ENCODE data around the gene ITGAD. TPM values are rescaled to one million over a fixed set of nuclear protein-coding genes. Genes with fewer than 3 reads are reported as not detected.
"Not testable (repeated sequence)": the region's sequence is repeated elsewhere in the genome, so short reads cannot be mapped to it uniquely, and the experiment has no call there.

ITGAD gene
- polyA plus RNA-seq, 1 donor, result 0.45 TPM

DNA sequence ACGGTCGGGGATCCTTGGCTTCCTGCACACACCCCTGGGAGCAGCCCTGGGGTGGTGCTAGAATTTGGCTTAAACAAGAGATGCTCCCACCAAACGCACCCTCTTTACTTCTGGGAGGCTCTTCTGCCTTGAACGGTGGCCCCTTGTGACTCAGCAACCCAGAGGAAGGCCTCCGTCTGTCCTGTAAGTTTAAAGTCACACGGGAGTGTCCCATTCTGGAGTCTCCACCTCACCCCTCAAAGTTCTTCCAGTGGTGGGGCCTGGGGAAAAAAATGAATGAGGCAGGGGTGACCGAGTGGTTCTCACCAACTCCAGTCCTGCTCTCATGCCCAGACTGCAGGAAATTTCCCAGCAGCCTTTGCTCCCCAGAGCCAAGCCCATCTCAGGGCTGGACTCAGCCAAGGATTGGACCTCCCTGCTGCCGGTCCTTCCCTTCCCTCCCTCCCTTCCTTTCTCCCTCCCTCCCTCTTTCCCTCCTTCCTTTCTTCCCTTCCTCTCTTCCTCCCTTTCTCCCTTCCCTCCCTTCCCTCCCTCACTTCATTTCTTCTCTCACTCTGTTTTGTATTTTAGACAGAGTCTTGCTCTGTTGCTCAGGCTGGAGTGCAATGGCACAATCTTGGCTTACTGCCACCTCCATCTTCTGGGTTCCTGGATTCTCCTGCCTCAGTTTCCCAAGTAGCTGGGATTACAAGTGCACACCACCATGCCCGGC lies 11.4 kb downstream of the ITGAD start:
- no peak for DNase-seq

DNA sequence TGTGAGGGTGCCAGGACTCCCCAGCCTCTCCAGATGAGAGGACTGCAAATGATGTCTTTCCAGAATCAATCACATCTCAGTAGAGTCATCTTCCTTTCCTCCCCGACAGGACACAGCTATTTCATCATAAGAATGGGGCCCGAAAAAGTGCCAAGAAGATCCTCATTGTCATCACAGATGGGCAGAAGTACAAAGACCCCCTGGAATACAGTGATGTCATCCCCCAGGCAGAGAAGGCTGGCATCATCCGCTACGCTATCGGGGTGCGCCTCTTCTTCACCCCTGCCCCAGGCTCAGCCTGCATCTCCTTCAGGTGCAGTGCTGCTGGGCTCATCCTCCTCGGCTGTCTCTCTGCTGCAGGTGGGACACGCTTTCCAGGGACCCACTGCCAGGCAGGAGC lies 14.3 kb downstream of the ITGAD start:
- DNase-seq, result no peak

GRCh38 chr16:31409433-31409832 lies 16.3 kb downstream of the ITGAD start:
- no peak for DNase-seq

DNA sequence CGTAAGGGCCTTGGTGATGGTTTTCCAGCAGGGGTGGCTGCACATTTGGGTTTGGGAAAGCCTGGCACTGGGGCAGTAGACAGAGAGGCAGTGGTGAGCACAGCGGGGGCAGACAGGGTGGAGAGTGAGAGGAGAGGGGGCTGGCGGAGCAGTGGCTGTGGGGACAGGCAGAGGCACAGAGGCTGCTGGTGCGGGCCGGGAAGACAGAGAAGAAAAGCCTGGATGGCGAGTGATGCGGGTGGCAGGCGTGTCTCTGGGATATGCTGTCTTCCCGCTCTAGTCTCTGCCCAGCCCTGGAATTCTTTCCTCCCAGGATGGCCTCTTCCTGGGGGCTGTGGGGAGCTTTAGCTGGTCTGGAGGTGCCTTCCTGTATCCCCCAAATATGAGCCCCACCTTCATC lies 16.9 kb downstream of the ITGAD start:
- no peak for DNase-seq

GRCh38 chr16:31411024-31411844 lies 18.1 kb downstream of the ITGAD start:
- DNase-seq, result no peak

- DNase-seq, result no peak
These were observed 19.6 kb downstream of the ITGAD start for GRCh38 chr16:31412750-31413149.

DNA sequence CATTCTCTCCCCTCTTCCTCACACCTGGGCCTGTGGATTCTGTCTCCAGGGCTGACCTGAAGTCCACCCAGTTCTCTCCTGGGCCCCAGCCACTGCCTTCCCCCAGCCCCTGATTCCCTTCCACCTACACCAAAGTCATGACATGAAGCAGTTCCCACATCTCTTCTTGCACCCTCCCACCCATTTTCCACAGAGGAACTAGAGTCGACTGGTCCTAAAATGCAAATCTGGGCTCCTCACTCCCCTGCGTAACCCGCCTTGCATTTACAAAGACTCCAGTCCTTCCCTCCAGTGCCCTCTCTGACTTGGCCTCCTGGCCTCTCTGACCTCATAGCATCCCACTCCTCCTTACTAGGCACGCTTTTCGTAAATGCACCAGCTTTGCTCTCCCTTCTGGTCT lies 20.2 kb downstream of the ITGAD start:
- no peak for DNase-seq

- no peak for DNase-seq
These were observed 20.8 kb downstream of the ITGAD start for GRCh38 chr16:31413943-31414342.

- DNase-seq, result no peak
These were observed 21.6 kb downstream of the ITGAD start for GRCh38 chr16:31414706-31415105.

- DNase-seq, result no peak
These were observed 23.2 kb downstream of the ITGAD start for GRCh38 chr16:31416371-31416770.

- not testable (repeated sequence) for DNase-seq
These were observed 23.9 kb downstream of the ITGAD start for GRCh38 chr16:31417036-31417435.

DNA sequence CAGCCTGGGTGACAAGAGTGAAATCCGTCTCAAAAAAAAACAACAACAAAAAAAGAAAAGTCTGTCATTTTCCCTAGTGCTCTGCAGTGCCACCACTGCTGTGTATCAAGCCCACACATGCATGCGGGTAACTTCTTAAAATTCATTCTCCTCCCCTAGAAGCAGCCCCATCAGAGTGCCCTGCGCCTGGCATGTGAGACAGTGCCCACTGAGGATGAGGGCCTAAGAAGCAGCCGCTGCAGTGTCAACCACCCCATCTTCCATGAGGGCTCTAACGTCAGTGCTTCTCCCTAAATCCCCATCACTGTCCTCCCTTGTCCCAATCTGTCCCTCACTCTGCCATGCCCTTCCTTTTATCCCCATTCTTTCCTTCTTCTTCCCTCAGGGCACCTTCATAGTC lies 24.8 kb downstream of the ITGAD start:
- DNase-seq, result no peak

GRCh38 chr16:31420037-31420436 lies 26.9 kb downstream of the ITGAD start:
- DNase-seq, result no peak

DNA sequence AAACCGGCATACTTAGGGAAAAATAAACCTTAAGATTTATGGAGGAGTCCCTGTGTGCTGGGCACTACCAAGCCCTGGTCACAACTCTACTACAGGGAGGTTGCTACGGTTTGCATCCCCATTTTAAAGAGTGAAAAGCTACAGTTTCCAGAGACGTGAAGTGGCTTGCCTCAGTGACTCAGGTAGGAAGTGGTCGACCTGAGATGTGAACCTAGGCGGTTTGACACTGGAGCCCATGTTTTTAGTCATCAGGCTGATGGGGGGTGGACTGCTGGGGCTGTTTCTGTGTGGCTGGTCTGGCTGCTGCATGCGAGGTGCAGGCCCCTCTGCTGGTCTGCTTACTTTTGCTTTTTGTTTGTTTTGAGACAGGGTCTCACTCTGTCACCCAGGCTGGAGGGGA lies 28.5 kb downstream of the ITGAD start:
- no peak for DNase-seq

DNA sequence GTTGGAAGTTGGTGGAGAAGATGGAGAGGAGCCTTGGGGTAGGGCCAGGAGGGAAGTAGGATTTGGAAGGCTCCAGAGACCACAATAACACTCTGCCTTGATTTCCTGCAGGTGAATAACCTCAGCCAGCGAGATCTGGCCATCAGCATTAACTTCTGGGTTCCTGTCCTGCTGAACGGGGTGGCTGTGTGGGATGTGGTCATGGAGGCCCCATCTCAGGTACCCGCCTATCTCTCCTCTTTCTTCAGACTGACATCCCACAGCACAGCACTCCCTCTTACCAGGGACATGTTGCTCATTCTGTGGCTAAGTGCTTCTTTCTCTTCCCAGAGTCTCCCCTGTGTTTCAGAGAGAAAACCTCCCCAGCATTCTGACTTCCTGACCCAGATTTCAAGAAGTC lies 30.1 kb downstream of the ITGAD start:
- DNase-seq, result no peak

DNA sequence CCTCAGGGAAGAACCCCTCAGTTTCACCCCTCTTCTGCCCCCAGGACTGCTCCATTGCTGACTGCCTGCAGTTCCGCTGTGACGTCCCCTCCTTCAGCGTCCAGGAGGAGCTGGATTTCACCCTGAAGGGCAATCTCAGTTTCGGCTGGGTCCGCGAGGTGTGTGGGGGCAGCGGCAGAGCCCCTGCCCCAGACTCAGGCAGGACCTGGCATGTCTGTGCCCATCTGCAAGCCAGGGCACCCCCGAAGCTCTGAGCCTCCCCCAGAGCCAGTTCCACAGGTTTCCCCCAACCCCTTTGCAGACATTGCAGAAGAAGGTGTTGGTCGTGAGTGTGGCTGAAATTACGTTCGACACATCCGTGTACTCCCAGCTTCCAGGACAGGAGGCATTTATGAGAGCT lies 30.7 kb downstream of the ITGAD start:
- DNase-seq, result no peak

DNA sequence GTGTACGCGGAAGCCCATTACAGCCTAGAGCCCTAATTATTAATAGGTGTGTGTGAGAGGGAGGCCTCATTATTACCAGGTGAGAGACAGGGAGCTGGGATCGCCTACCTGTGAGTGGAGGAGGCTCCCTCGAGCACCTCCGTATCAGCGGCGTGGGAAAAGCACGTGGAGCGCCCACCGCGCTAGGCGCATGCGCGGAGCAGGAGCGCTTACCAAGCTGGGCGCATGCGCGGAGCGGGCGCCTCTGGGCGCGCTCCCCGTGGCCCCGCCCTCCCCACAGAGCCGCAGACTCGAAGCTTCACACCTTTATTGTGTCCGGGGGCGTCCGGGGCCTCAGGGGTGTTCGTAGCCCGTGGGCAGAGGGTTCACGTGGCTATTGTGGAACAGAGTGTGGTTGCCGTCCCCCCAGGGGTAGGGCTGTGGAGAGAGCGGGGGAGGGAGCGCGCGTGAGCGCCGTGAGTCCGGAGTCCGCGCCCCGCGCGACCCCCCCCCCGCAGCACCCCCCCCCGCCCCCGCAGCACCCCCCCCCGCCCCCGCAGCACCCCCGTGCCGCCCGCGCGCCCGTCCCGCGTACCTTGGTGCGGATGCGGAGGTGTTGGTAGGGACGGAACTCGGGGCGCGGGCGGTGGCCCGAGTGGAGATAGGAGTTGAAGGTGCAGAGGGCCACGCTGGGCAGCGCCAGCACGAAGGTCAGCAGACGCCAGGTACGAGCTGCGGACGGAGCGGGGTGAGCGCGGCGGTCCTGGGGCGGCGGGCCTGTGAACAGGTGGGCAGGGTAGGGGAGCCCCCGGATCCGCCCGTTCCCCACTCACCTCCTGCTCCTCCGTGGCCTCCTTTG lies 34.5 kb downstream of the ITGAD start:
- DNase-seq, result peak; percentile 68

DNA sequence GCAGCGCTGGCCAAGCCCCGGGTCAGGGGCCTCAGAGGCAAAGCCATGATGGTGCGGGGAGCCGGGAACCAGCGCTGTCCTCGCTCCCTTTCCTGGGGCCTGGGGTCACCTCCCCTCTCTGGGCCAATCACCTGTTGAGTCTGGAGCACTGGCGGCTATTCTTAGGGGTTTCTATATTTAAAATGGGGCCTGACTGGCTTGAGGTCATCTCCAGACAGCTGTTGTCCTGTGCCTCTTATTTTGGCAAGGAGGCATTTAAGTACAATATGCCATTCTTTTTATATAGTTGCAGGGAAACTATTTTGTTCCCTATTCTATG lies 35.1 kb downstream of the ITGAD start, which contains the start of gene COX6A2:
Gene COX6A2 (minus strand): TSS at position 82 of the 319 bp plus-strand sequence. CDS start 35 bp downstream, at position 47.
- no peak for DNase-seq

- no peak for DNase-seq
These were observed 35.6 kb downstream of the ITGAD start for GRCh38 chr16:31428638-31429247.

- DNase-seq, result no peak
These were observed 36.2 kb downstream of the ITGAD start for GRCh38 chr16:31429314-31429713.

DNA sequence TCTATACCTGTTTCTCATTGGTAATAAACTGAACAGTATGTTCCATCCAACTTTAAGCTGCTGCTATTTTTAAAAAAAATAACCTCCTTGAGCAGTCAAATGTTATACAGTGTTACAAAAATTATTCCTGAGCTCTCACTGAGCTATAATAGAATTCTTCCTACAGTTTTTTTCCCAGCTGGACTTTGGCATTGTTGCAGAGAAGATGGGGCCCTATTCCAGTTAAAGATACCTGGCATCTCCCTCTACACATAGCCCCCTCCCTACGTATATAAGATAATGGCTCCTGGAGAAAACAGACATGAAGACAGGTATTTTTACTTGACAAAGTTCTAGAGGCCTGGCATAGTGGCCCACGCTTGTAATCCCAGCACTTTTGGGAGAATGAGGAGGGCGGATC lies 36.7 kb downstream of the ITGAD start:
- no peak for DNase-seq

DNA sequence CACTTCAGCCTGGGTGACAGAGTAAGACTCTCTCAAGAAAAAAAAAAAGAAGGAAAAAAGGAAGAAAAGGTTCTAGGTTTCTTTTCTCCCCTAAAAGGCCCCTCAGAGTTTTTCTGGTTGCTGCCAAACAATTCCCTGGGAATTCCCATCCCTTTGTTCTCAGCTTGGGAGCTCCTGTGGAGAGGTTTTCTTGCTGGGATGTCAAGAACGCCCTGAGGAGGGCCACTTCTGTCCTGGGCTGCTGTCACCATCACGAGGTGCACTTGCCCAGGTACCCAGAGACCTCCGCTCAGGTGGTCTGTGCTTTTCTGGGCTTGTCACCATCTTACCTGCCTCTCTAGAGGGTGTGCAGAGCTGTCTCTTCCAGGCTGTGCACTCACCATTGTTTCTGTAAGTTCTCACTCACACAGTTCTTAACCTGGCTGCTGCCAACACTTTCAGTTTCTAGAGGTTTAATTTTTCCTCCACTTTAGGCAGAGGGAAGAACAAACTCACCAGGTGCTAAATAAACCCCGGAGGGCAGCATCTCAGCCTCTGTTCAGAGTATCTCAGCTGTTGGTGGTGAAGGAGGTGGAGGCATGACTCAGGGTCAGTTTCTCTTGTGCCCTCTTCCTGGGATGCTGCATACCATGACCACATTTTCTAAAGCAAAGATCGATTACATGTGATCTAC lies 37.4 kb downstream of the ITGAD start:
- DNase-seq, result no peak

Data from hindlimb muscle (tissue), 1 donor.